H1 (cell line): Measurements from ENCODE around the gene ZBTB20. TPM values are rescaled to one million over a fixed set of nuclear protein-coding genes. Genes with fewer than 3 reads are reported as not detected.

Source experiments
- CTBP2 ChIP-seq: IDR thresholded peaks from 2 replicates; pipeline ENCODE4 v1.7.0; 2011; ENCODE audit warnings: borderline replicate concordance, mild to moderate bottlenecking, moderate library complexity, mixed read lengths, low read length; ENCODE audit not compliant: insufficient read depth, insufficient read length
- EP300 ChIP-seq, 2 experiments: IDR thresholded peaks; 1 replicate in 1 of 2; 2 replicates in 1 of 2; pipeline ENCODE4 v1.6.1; 2011 to 2012; ENCODE audit warnings: low read depth in 2 of 2, low read length in 2 of 2, mild to moderate bottlenecking in 2 of 2, borderline replicate concordance in 1 of 2, inconsistent platforms in 1 of 2, moderate library complexity in 1 of 2
- TAF1 ChIP-seq: IDR thresholded peaks from 2 replicates; pipeline ENCODE4 v1.6.1; 2011; ENCODE audit warnings: mild to moderate bottlenecking, low read depth, low read length
- TEAD4 ChIP-seq: IDR thresholded peaks from 2 replicates; pipeline ENCODE4 v1.6.1; 2012; ENCODE audit warnings: low read depth, low read length, inconsistent platforms, mixed read lengths
- polyA plus RNA-seq, 7 experiments: library from polyadenylated mRNA; depleted of rRNA in 3 of 7; stranded (reverse) in 5 of 7; unstranded in 2 of 7; fragments of >200 nt in 5 of 7; fragments of 200-250 nt in 2 of 7; gene quantifications; 1 replicate in 5 of 7; 2 replicates in 1 of 7; 4 replicates in 1 of 7; pipeline versions ENCODE4 v1.2.1 to v1.2.3, GENCODE V29; 2011 to 2013; ENCODE audit warnings: missing spikeins in 2 of 7, mixed read lengths in 2 of 7
- total RNA-seq: library from RNA; stranded (reverse); fragmentation: NEBNext Ultra II Directional; extraction: Animal tissue kit (Norgen Biotek cat#: 25700); gene quantifications from 2 replicates; pipeline ENCODE4 v1.2.1, GENCODE V29; 2021

ZBTB20 gene
- total and polyA plus RNA-seq, 2 of the 8 experiments (the other 6 are each of a cell fraction or from before 2014, with no cell fraction given): 0.35 to 1.3 TPM

GRCh38 chr3:114600571-114600970, 546.5 kb downstream of the ZBTB20 start (continued):
- TF ChIP-seq CTBP2 (no peak), EP300 (IDR thresholded peaks at IDR 0.05; ENCODE audit: borderline replicate concordance in 1 of 2, low read depth in 2 of 2, low read length in 2 of 2) (no peak), TAF1 (no peak), TEAD4 (no peak)
